ENCODE data around the gene MED28.
A peak's percentile ranks its signal among the peaks of the same experiment; 100 is the strongest.

MED28 gene

DNA sequence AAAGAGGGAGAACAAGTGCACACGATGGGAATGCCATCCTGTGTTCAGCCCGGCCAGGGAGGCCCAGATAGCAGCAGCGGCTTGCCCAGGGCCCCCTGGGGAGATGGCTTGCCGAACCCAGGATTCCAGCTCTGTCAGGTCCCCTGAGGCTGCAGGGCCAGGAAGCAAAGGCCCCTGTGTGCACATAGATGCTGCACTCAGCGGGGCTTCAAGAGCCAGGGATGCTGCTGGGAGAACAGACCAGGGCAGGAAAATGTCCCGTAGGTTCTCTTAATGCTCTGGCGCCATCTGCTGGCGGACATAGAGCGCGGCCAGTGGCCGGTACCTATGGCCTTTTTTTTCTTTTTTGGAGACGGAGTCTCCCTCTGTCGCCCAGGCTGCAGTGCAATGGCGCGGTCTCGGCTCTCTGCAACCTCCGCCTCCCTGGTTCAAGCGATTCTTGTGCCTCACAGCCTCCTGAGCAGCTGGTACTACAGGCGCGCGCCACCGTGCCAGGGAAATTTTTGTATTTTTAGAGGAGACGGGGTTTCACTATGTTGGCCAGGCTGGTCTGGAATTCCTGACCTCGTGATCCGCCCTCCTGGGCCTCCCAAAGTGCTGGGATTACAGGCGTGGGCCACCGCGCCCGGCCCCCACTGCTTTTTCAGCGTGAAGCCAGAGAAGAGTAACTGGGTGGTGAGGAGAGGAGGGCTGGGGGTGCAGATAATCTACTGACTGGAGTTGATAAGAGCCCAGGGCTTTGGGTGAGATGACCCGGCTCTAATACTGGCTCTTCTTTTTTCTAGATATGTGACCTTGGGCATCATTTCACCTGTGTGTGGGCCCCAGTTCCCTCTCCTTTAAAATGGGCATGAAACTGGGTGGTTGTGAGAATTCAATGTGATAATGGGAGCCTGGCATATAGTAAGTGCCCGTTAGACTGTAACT, 22.5 kb downstream of the MED28 start:
- Histone ChIP-seq H3K14ac (ENCODE audit: low read length in 2 of 2) (no peak overlapping the region), H3K18ac (ENCODE audit: low read depth in 1 of 2, low read length in 2 of 2) (no peak overlapping the region), H3K4me1 (ENCODE audit: control insufficient read depth, insufficient read depth, low read depth, low read length) (peaks cover 2% of the 10 kb centered on the region), H3K27ac (ENCODE audit: low read length, poor library complexity, severe bottlenecking) (no peak overlapping the region), H2BK120ac (ENCODE audit: low read depth, low read length) (no peak overlapping the region), H3K79me1 (replicated peaks; ENCODE audit: low read length, poor library complexity, severe bottlenecking) (peaks cover 12% of the 10 kb centered on the region), H3K36me3 (ENCODE audit: control insufficient read depth in 1 of 2, insufficient read depth in 2 of 2, low read depth in 1 of 2, low read length in 2 of 2) (peaks cover 32 to 62% of the 10 kb centered on the region in 2 experiments), H3K4me3 (ENCODE audit: insufficient read depth in 1 of 2, low read depth in 1 of 2, low read length in 2 of 2) (no peak overlapping the region), H3K9me3 (ENCODE audit: control insufficient read depth, low read length) (no peaks in the 10 kb centered on the region), H4K8ac (ENCODE audit: low read length) (peak overlapping the region; percentile 78), H2AK5ac (ENCODE audit: low read length, severe bottlenecking) (no peak overlapping the region), H2BK12ac (ENCODE audit: low read length in 2 of 2) (no peak overlapping the region), H3K9ac (ENCODE audit: low read length) (no peak overlapping the region), H4K91ac (ENCODE audit: low read length) (no peak overlapping the region), H2BK5ac (ENCODE audit: low read depth, low read length, poor library complexity, severe bottlenecking) (no peak overlapping the region), H3K23ac (ENCODE audit: low read length in 2 of 2) (no peak overlapping the region), H2AFZ (ENCODE audit: low read depth, low read length) (no peak overlapping the region), H3K4me2 (ENCODE audit: low read length, poor library complexity, severe bottlenecking) (no peak overlapping the region), H2BK15ac (ENCODE audit: low read depth, poor library complexity, severe bottlenecking) (no peak overlapping the region), H3K27me3 (ENCODE audit: control insufficient read depth in 1 of 2, insufficient read depth in 1 of 2, low read length in 2 of 2) (no peaks in the 10 kb centered on the region), H3K4ac (ENCODE audit: low read depth in 1 of 2, low read length in 2 of 2) (no peak overlapping the region)
- WGBS, result 52% methylated on average over 32 of the region's 32 CpGs
- peak; percentile 72 for DNase-seq

DNA sequence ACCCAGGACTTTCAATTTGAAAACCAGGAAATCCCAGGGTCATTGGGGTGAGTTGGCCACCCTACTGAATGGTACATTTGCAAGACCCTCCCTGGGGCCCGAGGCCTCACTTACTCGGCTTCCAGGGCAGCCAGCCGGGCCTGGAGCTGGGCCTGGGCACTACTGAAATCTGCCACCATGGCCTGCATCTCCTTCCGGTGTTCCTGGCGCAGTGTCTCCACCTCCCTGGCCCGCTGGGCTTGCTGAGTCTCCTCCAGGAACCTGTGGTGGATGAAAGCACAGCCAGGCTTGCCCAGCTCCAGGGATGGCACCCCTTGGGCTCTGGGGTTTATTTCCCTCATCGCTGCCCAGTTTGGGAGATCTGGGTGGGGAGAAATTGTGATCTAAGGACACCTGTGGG, 24.7 kb downstream of the MED28 start:
- Histone ChIP-seq H3K27me3 (ENCODE audit: control insufficient read depth in 1 of 2, insufficient read depth in 1 of 2, low read length in 2 of 2) (no peaks in the 10 kb centered on the region), H4K8ac (ENCODE audit: low read length) (no peak overlapping the region), H3K36me3 (ENCODE audit: control insufficient read depth in 1 of 2, insufficient read depth in 2 of 2, low read depth in 1 of 2, low read length in 2 of 2) (peaks cover 31 to 45% of the 10 kb centered on the region in 2 experiments), H3K23ac (ENCODE audit: low read length in 2 of 2) (no peak overlapping the region), H2BK12ac (ENCODE audit: low read length in 2 of 2) (no peak overlapping the region), H3K18ac (ENCODE audit: low read depth in 1 of 2, low read length in 2 of 2) (no peak overlapping the region), H3K27ac (ENCODE audit: low read length, poor library complexity, severe bottlenecking) (no peak overlapping the region), H3K9me3 (ENCODE audit: control insufficient read depth, low read length) (peaks cover 9% of the 10 kb centered on the region), H3K4me3 (ENCODE audit: insufficient read depth in 1 of 2, low read depth in 1 of 2, low read length in 2 of 2) (no peak overlapping the region), H2BK5ac (ENCODE audit: low read depth, low read length, poor library complexity, severe bottlenecking) (no peak overlapping the region), H3K9ac (ENCODE audit: low read length) (no peak overlapping the region), H2AFZ (ENCODE audit: low read depth, low read length) (no peak overlapping the region), H3K4me1 (ENCODE audit: control insufficient read depth, insufficient read depth, low read depth, low read length) (peaks cover 2% of the 10 kb centered on the region), H3K4ac (ENCODE audit: low read depth in 1 of 2, low read length in 2 of 2) (no peak overlapping the region), H3K4me2 (ENCODE audit: low read length, poor library complexity, severe bottlenecking) (no peak overlapping the region), H2AK5ac (ENCODE audit: low read length, severe bottlenecking) (no peak overlapping the region), H2BK120ac (ENCODE audit: low read depth, low read length) (no peak overlapping the region), H4K91ac (ENCODE audit: low read length) (no peak overlapping the region), H2BK15ac (ENCODE audit: low read depth, poor library complexity, severe bottlenecking) (no peak overlapping the region), H3K79me1 (replicated peaks; ENCODE audit: low read length, poor library complexity, severe bottlenecking) (peaks cover 7% of the 10 kb centered on the region), H3K14ac (ENCODE audit: low read length in 2 of 2) (no peak overlapping the region)
- no peak for DNase-seq
- WGBS, result 77% methylated on average over 6 of the region's 7 CpGs

DNA sequence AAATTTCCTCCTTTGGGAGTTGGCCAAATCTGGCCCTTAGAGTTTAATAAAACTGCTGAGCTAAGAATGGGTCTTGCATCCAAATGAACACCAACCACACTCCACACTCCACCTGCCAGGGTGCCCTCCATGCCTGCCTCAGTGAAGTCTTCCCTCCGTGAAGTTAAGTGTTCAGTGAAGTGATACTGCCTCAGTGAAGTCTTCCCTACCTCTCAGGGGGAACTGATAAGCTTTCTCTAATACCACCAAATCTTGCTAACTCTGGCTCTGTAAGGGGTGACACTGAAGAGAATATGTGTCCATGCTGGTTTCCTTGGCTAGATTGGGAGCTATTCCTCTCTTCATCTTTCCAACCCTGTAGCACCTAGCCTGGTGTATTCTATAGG, 27.9 kb downstream of the MED28 start:
- Histone ChIP-seq H3K9me3 (ENCODE audit: control insufficient read depth, low read length) (peaks cover 9% of the 10 kb centered on the region), H3K18ac (ENCODE audit: low read depth in 1 of 2, low read length in 2 of 2) (no peak overlapping the region), H2BK120ac (ENCODE audit: low read depth, low read length) (no peak overlapping the region), H3K4me1 (ENCODE audit: control insufficient read depth, insufficient read depth, low read depth, low read length) (no peaks in the 10 kb centered on the region), H3K4ac (ENCODE audit: low read depth in 1 of 2, low read length in 2 of 2) (no peak overlapping the region), H3K14ac (ENCODE audit: low read length in 2 of 2) (no peak overlapping the region), H3K23ac (ENCODE audit: low read length in 2 of 2) (no peak overlapping the region), H4K8ac (ENCODE audit: low read length) (no peak overlapping the region), H2AK5ac (ENCODE audit: low read length, severe bottlenecking) (no peak overlapping the region), H3K4me3 (ENCODE audit: insufficient read depth in 1 of 2, low read depth in 1 of 2, low read length in 2 of 2) (no peak overlapping the region), H3K4me2 (ENCODE audit: low read length, poor library complexity, severe bottlenecking) (no peak overlapping the region), H3K36me3 (ENCODE audit: control insufficient read depth in 1 of 2, insufficient read depth in 2 of 2, low read depth in 1 of 2, low read length in 2 of 2) (peaks cover 20 to 21% of the 10 kb centered on the region in 2 experiments), H3K9ac (ENCODE audit: low read length) (no peak overlapping the region), H3K79me1 (replicated peaks; ENCODE audit: low read length, poor library complexity, severe bottlenecking) (peaks cover 5% of the 10 kb centered on the region), H2BK5ac (ENCODE audit: low read depth, low read length, poor library complexity, severe bottlenecking) (no peak overlapping the region), H3K27ac (ENCODE audit: low read length, poor library complexity, severe bottlenecking) (no peak overlapping the region), H2BK12ac (ENCODE audit: low read length in 2 of 2) (no peak overlapping the region), H4K91ac (ENCODE audit: low read length) (no peak overlapping the region), H2BK15ac (ENCODE audit: low read depth, poor library complexity, severe bottlenecking) (no peak overlapping the region), H2AFZ (ENCODE audit: low read depth, low read length) (no peak overlapping the region), H3K27me3 (ENCODE audit: control insufficient read depth in 1 of 2, insufficient read depth in 1 of 2, low read length in 2 of 2) (no peaks in the 10 kb centered on the region)
- DNase-seq, result no peak
- no CpG with 5 or more reads among the region's 1 CpG for WGBS

DNA sequence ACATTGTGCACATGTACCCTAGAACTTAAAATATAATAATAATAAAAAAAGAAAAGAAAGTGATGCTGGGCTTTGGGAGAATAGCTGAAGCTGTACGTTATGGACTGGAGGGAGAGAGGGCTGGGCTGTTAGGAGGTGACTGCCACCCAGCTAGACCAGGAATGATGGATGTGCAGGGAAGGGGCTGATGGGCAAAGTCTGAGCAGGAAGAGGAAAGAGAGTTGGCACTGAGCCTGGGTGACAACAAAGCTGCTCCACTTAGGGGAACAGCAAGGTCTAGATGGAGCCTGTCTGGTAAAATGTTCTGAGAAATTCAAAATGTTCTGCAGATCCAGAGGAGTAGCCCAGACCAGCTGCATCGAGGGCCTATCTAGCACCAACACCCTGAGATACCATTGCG, 32.3 kb downstream of the MED28 start:
- no peak overlapping the region for H2BK15ac ChIP-seq (ENCODE audit: low read depth, poor library complexity, severe bottlenecking)
- H3K4me2 ChIP-seq (ENCODE audit: low read length, poor library complexity, severe bottlenecking), result no peak overlapping the region
- H3K18ac ChIP-seq (ENCODE audit: low read depth in 1 of 2, low read length in 2 of 2), result no peak overlapping the region
- peaks cover 9% of the 10 kb centered on the region for H3K9me3 ChIP-seq (ENCODE audit: control insufficient read depth, low read length)
- no peak overlapping the region for H4K8ac ChIP-seq (ENCODE audit: low read length)
- no peak overlapping the region for H3K9ac ChIP-seq (ENCODE audit: low read length)
- no peak overlapping the region for H3K4ac ChIP-seq (ENCODE audit: low read depth in 1 of 2, low read length in 2 of 2)
- H4K91ac ChIP-seq (ENCODE audit: low read length), result no peak overlapping the region
- no peak overlapping the region for H2AFZ ChIP-seq (ENCODE audit: low read depth, low read length)
- no peak overlapping the region for H2BK12ac ChIP-seq (ENCODE audit: low read length in 2 of 2)
- no peak overlapping the region for H3K4me3 ChIP-seq (ENCODE audit: insufficient read depth in 1 of 2, low read depth in 1 of 2, low read length in 2 of 2)
- H2BK5ac ChIP-seq (ENCODE audit: low read depth, low read length, poor library complexity, severe bottlenecking), result no peak overlapping the region
- no peak for DNase-seq
- no peak overlapping the region for H2AK5ac ChIP-seq (ENCODE audit: low read length, severe bottlenecking)
- peaks cover 5 to 7% of the 10 kb centered on the region in 2 experiments for H3K36me3 ChIP-seq (ENCODE audit: control insufficient read depth in 1 of 2, insufficient read depth in 2 of 2, low read depth in 1 of 2, low read length in 2 of 2)
- WGBS, result 89% methylated on average over 3 of the region's 3 CpGs
- no peaks in the 10 kb centered on the region for H3K4me1 ChIP-seq (ENCODE audit: control insufficient read depth, insufficient read depth, low read depth, low read length)
- H2BK120ac ChIP-seq (ENCODE audit: low read depth, low read length), result no peak overlapping the region
- no peak overlapping the region for H3K27ac ChIP-seq (ENCODE audit: low read length, poor library complexity, severe bottlenecking)
- no peaks in the 10 kb centered on the region for H3K79me1 ChIP-seq (replicated peaks; ENCODE audit: low read length, poor library complexity, severe bottlenecking)
- no peak overlapping the region for H3K14ac ChIP-seq (ENCODE audit: low read length in 2 of 2)
- H3K23ac ChIP-seq (ENCODE audit: low read length in 2 of 2), result no peak overlapping the region
- H3K27me3 ChIP-seq (ENCODE audit: control insufficient read depth in 1 of 2, insufficient read depth in 1 of 2, low read length in 2 of 2), result no peaks in the 10 kb centered on the region
